ENCODE measurements around the gene CHST14. TPM values are rescaled to one million over a fixed set of nuclear protein-coding genes. Genes with fewer than 3 reads are reported as not detected.

The CHST14 gene
- total RNA-seq, 2 donors from 2014 or later, result 9.1 to 14.7 TPM

DNA sequence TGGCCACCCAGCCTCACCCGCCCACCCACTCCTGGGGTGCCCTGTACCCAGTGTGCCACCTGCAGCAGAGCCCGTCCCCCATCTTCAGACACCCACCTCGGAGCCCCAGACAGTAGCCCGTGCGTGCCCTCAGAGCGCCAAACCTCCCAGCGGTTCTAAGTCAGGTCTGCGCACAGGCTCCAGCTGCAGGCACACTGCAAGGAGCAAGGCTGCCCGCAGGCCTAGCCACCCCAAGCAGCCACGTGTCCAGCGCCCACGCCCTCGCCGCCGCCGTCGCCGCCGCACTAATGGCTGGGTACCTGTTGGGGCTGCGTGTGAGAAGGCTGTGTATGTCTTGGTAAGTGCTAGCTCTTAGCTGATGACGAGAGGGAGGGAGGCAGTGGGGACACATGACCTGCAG lies 8.8 kb upstream of the CHST14 start:
- DNase-seq (ENCODE audit: low spot score), result no peak
- Mint-ChIP-seq H3K36me3 (no peaks in the 10 kb centered on the region), H3K9me3 (no peaks in the 10 kb centered on the region), H3K27me3 (no peaks in the 10 kb centered on the region), H3K4me3 (no peak overlapping the region), H3K27ac (no peak overlapping the region), H3K4me1 (ENCODE audit: low read depth in 2 of 2) (peaks cover 3 to 4% of the 10 kb centered on the region in 2 donors)
- ATAC-seq, result no peak

- Mint-ChIP-seq H3K4me3 (no peak overlapping the region), H3K9me3 (no peaks in the 10 kb centered on the region), H3K36me3 (no peaks in the 10 kb centered on the region), H3K27ac (no peak overlapping the region), H3K4me1 (ENCODE audit: low read depth in 2 of 2) (peaks cover 0 to 3% of the 10 kb centered on the region in 2 donors), H3K27me3 (no peaks in the 10 kb centered on the region)
- ATAC-seq (no peak), DNase-seq (ENCODE audit: low spot score) (no peak)
Measured at GRCh38 chr15:40463279-40463678, 7.5 kb upstream of the CHST14 start.

DNA sequence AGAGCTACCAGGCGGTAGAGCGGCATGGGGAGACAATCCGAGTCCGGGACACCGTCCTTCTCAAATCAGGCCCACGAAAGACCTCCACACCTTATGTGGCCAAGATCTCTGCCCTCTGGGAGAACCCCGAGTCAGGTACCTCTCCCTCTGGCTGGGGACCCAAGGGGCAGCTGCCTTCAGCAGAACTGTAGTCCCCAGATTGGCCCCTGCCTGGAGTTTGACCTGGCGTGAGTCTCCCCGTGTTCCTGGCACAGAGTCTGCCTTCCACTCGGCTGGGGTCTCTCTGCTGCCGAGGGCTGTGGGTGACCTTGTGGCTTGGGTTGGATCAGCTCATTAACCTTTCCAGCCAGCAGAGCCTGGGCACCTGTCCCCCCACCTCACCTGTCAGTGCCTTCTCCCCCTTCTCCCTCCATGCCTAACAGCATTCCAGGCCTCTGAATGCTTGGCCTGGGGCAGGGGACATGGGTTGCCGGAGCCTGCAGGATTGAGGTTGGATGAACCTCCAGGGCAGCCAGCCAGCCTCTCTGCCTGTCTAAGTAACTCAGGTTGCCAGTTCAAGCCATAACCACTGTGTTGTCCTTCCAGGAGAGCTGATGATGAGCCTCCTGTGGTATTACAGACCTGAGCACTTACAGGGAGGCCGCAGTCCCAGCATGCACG lies 6.8 kb upstream of the CHST14 start:
- Mint-ChIP-seq H3K9me3 (no peaks in the 10 kb centered on the region), H3K4me3 (no peak overlapping the region), H3K27me3 (no peaks in the 10 kb centered on the region), H3K4me1 (ENCODE audit: low read depth in 2 of 2) (peaks cover 0 to 3% of the 10 kb centered on the region in 2 donors), H3K36me3 (no peaks in the 10 kb centered on the region), H3K27ac (no peak overlapping the region)
- DNase-seq (ENCODE audit: low spot score) (no peak), ATAC-seq (no peak)

GRCh38 chr15:40464595-40465185 lies 6.1 kb upstream of the CHST14 start:
- no peak for ATAC-seq
- no peaks in the 10 kb centered on the region for H3K36me3 Mint-ChIP-seq
- H3K27ac Mint-ChIP-seq, result no peak overlapping the region

DNA sequence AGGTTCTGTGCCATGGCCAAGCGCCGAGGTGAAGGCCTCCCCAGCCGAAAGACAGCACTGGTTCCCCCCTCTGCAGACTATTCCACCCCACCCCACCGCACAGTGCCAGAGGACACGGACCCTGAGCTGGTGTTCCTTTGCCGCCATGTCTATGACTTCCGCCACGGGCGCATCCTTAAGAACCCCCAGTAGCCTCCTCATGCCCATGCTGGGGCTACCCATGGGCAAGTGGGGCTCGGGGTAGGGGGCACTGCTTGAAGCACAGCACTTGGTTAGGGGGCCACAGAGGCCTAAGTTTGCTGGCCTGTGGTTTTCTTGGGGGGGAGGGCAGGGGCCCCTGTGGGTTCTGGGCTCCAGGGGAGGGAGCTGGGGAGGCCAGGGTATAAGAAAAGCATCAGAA lies 4.8 kb upstream of the CHST14 start:
- Mint-ChIP-seq H3K27ac (no peak overlapping the region), H3K36me3 (no peaks in the 10 kb centered on the region), H3K4me1 (ENCODE audit: low read depth in 2 of 2) (no peaks in the 10 kb centered on the region), H3K4me3 (no peak overlapping the region), H3K9me3 (no peaks in the 10 kb centered on the region), H3K27me3 (no peaks in the 10 kb centered on the region)
- no peak for ATAC-seq
- no peak for DNase-seq (ENCODE audit: low spot score)

More at GRCh38 chr15:40464595-40465185, 6.1 kb upstream of the CHST14 start:
- DNase-seq (ENCODE audit: low spot score), result no peak
- H3K9me3 Mint-ChIP-seq, result no peaks in the 10 kb centered on the region
- H3K27me3 Mint-ChIP-seq, result no peaks in the 10 kb centered on the region
- peaks cover 0 to 3% of the 10 kb centered on the region in 2 donors for H3K4me1 Mint-ChIP-seq (ENCODE audit: low read depth in 2 of 2)
- no peak overlapping the region for H3K4me3 Mint-ChIP-seq

- Mint-ChIP-seq H3K4me1 (ENCODE audit: low read depth in 2 of 2) (peaks cover 2 to 3% of the 10 kb centered on the region in 2 donors), H3K27ac (peak overlapping the region in 1 of 2 donors; percentile 81), H3K36me3 (no peaks in the 10 kb centered on the region), H3K4me3 (no peak overlapping the region), H3K27me3 (no peaks in the 10 kb centered on the region), H3K9me3 (no peaks in the 10 kb centered on the region)
- DNase-seq (ENCODE audit: low spot score) (no peak), ATAC-seq (no peak)
Measured at GRCh38 chr15:40466426-40467260, 4.1 kb upstream of the CHST14 start.

DNA sequence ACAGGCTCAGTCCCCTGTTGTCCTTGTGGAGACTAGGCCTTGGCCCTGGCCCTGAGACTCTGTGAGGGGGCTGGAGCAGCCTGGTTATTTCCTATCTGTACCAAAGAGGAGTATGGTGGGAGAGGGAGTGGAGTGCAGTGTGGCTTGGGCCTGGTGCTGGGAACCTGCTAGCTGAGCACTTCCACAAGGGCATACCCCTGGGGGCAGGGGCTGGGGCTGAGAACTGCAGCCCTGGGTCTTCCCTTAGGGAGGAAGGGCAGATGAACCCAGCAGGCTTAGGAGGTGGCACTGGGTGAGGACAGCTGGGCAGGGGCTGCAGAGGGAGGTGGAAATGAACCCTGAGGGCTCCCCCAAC lies 3.5 kb upstream of the CHST14 start:
- Mint-ChIP-seq H3K27ac (peak overlapping the region; percentile 18 to 81), H3K27me3 (no peaks in the 10 kb centered on the region), H3K9me3 (no peaks in the 10 kb centered on the region), H3K36me3 (no peaks in the 10 kb centered on the region), H3K4me3 (no peak overlapping the region), H3K4me1 (ENCODE audit: low read depth in 2 of 2) (peaks cover 5 to 6% of the 10 kb centered on the region in 2 donors)
- DNase-seq (ENCODE audit: low spot score) (no peak), ATAC-seq (no peak)

DNA sequence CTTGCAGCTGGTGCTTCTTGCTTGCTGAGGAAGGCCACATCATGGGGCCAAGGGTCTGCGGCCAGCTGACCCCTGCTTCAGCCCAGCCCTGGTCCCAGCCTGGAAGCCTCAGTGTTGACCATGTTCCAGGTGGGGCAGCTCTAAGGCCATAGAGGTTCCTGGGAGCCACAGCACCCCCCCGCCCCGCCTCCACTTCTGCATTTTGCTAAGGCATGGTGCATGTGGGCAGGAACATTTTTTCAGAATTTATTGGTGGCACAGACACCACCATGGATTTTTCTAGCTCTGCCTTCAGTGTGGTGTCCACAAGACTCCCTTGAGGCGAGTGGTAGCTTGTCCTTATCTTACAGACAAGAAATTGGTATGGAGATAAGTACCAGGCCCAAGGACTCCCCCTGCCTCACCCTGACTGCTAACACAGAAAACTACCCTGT lies 1.9 kb upstream of the CHST14 start:
- ATAC-seq, result no peak
- no peak overlapping the region for H3K4me3 Mint-ChIP-seq
- H3K36me3 Mint-ChIP-seq, result no peaks in the 10 kb centered on the region
- no peak overlapping the region for H3K27ac Mint-ChIP-seq
- H3K9me3 Mint-ChIP-seq, result no peaks in the 10 kb centered on the region
- H3K4me1 Mint-ChIP-seq (ENCODE audit: low read depth in 2 of 2), result peaks cover 6 to 9% of the 10 kb centered on the region in 2 donors
- no peak for DNase-seq (ENCODE audit: low spot score)
- H3K27me3 Mint-ChIP-seq, result no peaks in the 10 kb centered on the region

- Mint-ChIP-seq H3K4me3 (peak overlapping the region; percentile 45), H3K4me1 (ENCODE audit: low read depth in 2 of 2) (peaks cover 6 to 9% of the 10 kb centered on the region in 2 donors), H3K9me3 (no peaks in the 10 kb centered on the region), H3K27ac (peak overlapping the region; percentile 0 to 50), H3K36me3 (no peaks in the 10 kb centered on the region), H3K27me3 (no peaks in the 10 kb centered on the region)
- no peak for DNase-seq (ENCODE audit: low spot score)
- no peak for ATAC-seq
Measured at GRCh38 chr15:40469776-40470390, 901 bp upstream of the CHST14 start.

DNA sequence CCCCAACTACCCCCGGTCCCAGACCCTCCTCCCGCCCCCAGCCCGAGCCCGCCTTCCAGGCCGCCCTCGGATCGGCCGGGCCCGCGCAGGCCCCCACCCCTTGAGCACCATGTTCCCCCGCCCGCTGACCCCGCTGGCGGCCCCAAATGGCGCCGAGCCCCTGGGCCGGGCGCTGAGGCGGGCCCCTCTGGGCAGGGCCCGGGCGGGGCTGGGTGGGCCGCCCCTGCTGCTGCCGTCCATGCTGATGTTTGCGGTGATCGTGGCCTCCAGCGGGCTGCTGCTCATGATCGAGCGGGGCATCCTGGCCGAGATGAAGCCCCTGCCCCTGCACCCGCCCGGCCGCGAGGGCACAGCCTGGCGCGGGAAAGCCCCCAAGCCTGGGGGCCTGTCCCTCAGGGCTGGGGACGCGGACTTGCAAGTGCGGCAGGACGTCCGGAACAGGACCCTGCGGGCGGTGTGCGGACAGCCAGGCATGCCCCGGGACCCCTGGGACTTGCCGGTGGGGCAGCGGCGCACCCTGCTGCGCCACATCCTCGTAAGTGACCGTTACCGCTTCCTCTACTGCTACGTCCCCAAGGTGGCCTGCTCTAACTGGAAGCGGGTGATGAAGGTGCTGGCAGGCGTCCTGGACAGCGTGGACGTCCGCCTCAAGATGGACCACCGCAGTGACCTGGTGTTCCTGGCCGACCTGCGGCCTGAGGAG lies 472 bp downstream of the CHST14 start:
- H3K36me3 Mint-ChIP-seq, result no peaks in the 10 kb centered on the region
- H3K27me3 Mint-ChIP-seq, result no peaks in the 10 kb centered on the region
- peak overlapping the region; percentile 92 for H3K4me3 Mint-ChIP-seq
- no peaks in the 10 kb centered on the region for H3K9me3 Mint-ChIP-seq
- peaks cover 6 to 9% of the 10 kb centered on the region in 2 donors for H3K4me1 Mint-ChIP-seq (ENCODE audit: low read depth in 2 of 2)
- ATAC-seq (peak; percentile 69 to 74), DNase-seq (ENCODE audit: low spot score) (peak; percentile 78)
- H3K27ac Mint-ChIP-seq, result peak overlapping the region; percentile 64 to 92

- no peaks in the 10 kb centered on the region for H3K27me3 Mint-ChIP-seq
- ATAC-seq, result peak in 1 of 2 donors; percentile 22
Measured at GRCh38 chr15:40471808-40472150, 995 bp downstream of the CHST14 start.

GRCh38 chr15:40472171-40472727 lies 1.5 kb downstream of the CHST14 start:
- Mint-ChIP-seq H3K9me3 (no peaks in the 10 kb centered on the region), H3K27me3 (no peaks in the 10 kb centered on the region), H3K36me3 (no peaks in the 10 kb centered on the region), H3K4me3 (peak overlapping the region; percentile 92), H3K4me1 (ENCODE audit: low read depth in 2 of 2) (peaks cover 6 to 9% of the 10 kb centered on the region in 2 donors), H3K27ac (peak overlapping the region; percentile 64 to 92)
- no peak for ATAC-seq
- DNase-seq (ENCODE audit: low spot score), result no peak

More at GRCh38 chr15:40471808-40472150, 995 bp downstream of the CHST14 start:
- no peaks in the 10 kb centered on the region for H3K9me3 Mint-ChIP-seq
- H3K4me1 Mint-ChIP-seq (ENCODE audit: low read depth in 2 of 2), result peaks cover 6 to 9% of the 10 kb centered on the region in 2 donors
- H3K27ac Mint-ChIP-seq, result peak overlapping the region; percentile 64 to 92
- H3K36me3 Mint-ChIP-seq, result no peaks in the 10 kb centered on the region
- H3K4me3 Mint-ChIP-seq, result peak overlapping the region; percentile 92
- DNase-seq (ENCODE audit: low spot score), result no peak

GRCh38 chr15:40474581-40474980 lies 3.8 kb downstream of the CHST14 start:
- DNase-seq (ENCODE audit: low spot score), result no peak
- Mint-ChIP-seq H3K4me1 (ENCODE audit: low read depth in 2 of 2) (peaks cover 6 to 9% of the 10 kb centered on the region in 2 donors), H3K36me3 (no peaks in the 10 kb centered on the region), H3K27ac (peak overlapping the region in 1 of 2 donors; percentile 17), H3K27me3 (peaks cover 0 to 2% of the 10 kb centered on the region in 2 donors), H3K9me3 (no peaks in the 10 kb centered on the region), H3K4me3 (no peak overlapping the region)
- ATAC-seq, result no peak
